NB4 (cell line): Measurements from ENCODE around the gene FZR1.
A peak's percentile ranks its signal among the peaks of the same experiment; 100 is the strongest.

Source experiments
- CTCF ChIP-seq: IDR thresholded peaks from one replicate; pipeline ENCODE4 v1.5.1; 2012; ENCODE audit warnings: low read depth, low read length
- POLR2A ChIP-seq: IDR thresholded peaks from 2 replicates; pipeline ENCODE4 v1.6.1; 2011; ENCODE audit warnings: mild to moderate bottlenecking; ENCODE audit not compliant: insufficient read length; ENCODE audit errors: extremely low read depth

DNA sequence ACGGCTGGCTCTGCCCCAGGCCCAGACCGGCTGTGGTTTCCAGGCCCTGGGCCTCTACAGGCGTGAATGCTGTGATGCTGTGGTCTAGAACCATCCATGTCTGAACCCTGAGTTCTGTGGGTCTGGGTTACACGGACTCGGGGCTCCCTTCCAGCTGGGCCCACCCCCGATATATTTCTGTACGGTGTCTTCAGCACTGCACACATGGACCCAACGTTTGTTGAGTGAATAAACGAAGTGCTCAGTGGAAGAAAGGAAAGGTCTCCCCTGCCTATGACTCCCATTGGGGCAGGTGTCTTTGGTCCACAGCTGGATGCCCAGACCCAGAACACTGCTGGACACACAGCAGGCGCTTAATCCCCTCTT, 39.5 kb downstream of the FZR1 start:
- TF ChIP-seq CTCF (no peak), POLR2A (peak; percentile 16)
